ENCODE measurements around the gene CNBD2.
A peak's percentile ranks its signal among the peaks of the same experiment; 100 is the strongest.
"Not testable (repeated sequence)": the region's sequence is repeated elsewhere in the genome, so short reads cannot be mapped to it uniquely, and the experiment has no call there.

Gene CNBD2

DNA sequence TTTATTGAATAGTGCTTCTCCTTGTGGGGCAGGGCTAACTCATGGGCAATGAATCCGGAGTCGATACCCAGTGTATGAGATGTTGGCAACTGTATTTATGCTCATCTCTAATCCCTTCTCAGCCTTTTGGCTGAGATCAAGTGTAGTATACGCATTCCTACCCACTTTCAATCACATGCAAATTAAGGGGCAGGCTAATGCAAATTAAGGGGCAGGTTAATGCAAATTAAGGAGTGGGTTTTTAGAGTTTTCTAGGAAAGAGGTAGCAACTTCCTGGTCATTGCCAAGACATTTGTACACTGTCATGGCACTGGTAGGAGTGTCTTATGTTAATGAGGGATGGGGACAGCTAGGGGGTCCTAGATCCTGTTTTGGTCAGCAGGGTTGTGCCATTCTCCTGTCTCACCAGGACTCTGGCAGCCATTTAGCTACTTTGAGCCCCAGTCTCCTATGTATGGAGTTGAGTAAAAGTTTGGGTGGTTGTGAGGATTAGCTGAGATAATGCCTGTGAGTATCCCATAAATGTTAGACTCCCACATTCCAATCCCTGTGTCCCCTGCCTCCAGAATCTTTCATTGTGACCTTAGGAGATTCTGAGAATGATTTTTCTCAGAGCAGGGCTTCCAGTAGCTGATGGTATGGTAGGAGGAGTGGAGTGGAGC lies at the start of gene CNBD2:
Gene CNBD2, plus strand, starts transcription at position 612 of the 662 bp plus-strand sequence. CDS start 173 bp downstream, outside the sequence.
- DNase-seq (ENCODE audit: insufficient read length, low spot score) (no peak), FAIRE-seq (no peak)

DNA sequence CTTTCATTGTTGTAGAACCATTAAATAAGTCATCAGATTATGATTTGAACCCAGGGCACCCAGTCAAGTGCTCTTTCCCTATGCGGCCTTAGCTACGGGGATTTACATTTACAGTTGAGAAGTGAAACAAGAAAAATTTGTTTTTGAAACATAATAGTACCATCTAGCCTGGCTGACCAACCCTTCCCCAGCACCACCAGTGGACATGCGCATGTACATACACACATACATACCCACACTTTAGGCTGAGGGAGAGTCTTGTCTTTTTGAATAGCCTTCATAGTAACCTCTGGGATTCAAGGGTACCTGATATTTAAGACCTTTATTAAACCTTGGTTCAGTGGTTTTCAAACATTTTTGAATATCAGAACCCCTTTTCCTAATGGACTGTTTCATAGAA lies 47.9 kb upstream of the CNBD2 start:
- DNase-seq (ENCODE audit: insufficient read length, low spot score): no peak
- FAIRE-seq: no peak

DNA sequence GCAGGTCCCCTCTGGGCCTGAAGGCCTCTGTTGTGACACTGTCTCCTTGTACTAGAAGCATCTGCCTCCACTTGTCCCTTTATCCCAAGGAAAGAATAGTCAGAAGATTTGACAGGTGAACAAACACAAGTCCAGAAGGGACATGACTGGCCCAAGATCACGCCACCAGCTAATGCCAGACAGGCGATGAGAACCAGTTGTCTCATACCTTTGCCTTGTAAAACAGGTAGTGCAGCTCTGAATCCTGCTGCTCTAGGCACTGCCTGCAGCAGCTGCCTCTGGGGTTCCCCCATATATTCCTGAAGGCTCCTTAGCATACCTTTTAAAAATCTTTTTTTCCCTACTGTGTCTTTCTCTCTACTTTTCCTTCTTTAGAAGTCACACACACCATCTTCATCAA lies 39.1 kb upstream of the CNBD2 start:
- DNase-seq (ENCODE audit: insufficient read length, low spot score) (no peak), FAIRE-seq (no peak)

DNA sequence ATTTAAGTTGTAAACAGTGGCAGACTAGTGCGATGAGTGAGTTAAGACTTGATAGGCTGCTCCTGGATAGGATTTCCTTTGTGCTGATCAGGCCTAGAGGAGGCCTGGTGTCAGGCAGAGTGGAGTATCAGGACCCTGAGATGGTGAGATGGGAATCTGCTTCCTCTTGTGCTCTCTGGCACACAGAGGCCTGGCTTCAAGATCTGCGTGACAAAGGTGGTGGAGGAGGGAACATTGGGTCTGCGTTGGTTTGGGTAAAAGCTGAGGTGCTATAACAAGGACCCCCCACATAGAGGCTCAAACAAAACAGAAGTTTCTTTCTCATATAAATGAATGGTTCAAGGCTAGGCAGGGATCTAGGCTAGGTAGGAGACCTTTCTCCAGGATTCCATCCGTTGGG lies 34.3 kb upstream of the CNBD2 start:
- no peak for FAIRE-seq
- DNase-seq (ENCODE audit: insufficient read length, low spot score): no peak

DNA sequence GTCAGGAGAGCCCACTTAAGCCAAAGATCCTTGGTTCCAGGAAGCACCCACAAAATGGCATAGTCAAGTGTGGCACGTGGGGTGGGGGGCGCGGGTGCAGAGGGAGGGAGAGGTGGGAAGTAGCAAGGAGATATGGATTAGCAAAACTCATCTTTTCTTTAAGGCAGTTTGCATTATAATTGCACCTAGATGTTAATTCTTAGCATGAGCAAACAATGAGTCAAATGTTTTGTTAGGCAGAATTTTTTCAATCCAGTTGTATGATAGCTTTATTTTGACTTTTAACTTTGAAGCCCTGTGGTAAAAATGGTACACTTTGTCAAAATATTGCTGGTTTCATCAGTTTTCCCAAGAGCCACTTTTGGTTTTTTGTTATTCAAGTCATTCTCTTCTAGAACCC lies 29.1 kb upstream of the CNBD2 start:
- FAIRE-seq (no peak), DNase-seq (ENCODE audit: insufficient read length, low spot score) (no peak)

DNA sequence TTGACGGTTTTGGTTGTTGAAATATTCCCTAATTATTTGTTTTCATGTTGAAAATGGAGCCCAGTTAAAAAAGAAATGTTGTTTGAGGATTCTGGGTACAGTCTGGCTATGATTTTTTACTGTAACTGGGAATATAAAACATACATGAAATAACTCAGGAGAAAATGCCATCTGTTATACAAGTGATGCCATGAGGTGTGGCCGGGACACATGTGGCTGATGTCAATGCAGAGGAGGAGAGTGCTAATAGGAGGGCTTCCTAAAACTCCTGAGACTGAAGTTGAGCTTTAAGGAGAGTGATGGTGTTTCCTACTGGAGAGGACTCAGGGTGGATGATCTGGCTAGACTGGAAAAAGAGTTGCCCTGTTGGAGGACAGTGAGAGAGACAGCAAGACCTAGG lies 26.8 kb upstream of the CNBD2 start:
- FAIRE-seq: no peak

DNA sequence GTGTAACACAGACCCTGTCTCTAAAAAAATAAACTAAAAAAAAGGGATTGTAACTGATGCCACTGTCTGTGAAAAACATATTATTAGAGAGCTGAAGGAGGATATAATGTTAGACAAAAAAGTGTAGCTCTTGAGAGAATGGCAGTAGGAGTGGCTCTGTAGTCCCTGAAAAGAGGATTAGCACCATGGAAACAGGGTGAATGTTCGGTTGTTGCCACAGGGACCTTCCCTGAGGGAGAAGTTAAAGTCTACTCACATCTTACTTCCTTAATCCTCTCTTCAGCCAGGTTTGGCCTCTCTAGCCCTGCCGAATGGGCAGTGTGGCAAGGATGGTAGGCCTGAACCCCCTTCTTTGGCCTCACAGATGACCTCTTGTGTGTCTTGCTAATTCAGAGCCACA lies 26.1 kb upstream of the CNBD2 start:
- no peak for DNase-seq (ENCODE audit: insufficient read length, low spot score)
- FAIRE-seq: no peak

More for the DNA sequence above, 26.8 kb upstream of the CNBD2 start:
- no peak for DNase-seq (ENCODE audit: insufficient read length, low spot score)

DNA sequence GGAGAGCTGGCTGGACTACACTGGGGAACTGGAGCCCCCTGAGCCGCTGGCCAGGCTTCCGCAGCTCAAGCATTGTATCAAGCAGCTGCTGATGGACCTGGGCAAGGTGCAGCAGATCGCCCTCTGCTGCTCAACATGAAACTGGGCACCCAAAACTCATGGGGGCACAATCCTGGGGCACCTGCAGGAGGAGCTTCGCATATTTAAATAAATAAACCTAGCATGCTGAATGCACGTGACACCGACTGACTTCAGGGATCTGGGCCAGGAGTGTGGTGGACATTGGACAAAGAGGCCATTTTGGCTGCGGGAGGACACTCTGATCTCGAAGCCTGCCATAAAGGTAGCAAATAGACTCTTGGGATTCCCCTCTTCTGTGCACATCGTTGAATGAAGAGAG lies 20.9 kb upstream of the CNBD2 start:
- peak; percentile 44 for DNase-seq (ENCODE audit: insufficient read length, low spot score)
- peak; percentile 55 for FAIRE-seq

DNA sequence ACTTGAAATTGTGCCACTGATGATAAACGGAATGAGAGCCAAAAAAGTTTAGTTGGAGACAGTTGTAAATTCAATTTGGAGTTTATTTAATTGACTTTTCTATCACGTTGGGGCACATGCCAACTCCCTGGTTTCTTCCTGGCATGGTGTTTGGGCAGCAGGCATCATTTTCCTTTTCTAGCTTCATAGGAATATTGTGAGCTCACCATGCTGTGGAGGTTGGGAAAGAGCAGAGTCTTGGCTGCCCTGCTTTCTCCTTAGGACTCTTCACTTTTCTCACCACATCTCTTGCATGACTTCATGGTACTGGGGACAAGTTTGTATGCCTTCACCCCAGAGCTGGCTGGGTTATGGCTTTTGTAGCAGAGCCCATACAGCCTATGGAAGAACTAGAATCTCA lies 20.5 kb upstream of the CNBD2 start:
- DNase-seq (ENCODE audit: insufficient read length, low spot score) (no peak), FAIRE-seq (no peak)

DNA sequence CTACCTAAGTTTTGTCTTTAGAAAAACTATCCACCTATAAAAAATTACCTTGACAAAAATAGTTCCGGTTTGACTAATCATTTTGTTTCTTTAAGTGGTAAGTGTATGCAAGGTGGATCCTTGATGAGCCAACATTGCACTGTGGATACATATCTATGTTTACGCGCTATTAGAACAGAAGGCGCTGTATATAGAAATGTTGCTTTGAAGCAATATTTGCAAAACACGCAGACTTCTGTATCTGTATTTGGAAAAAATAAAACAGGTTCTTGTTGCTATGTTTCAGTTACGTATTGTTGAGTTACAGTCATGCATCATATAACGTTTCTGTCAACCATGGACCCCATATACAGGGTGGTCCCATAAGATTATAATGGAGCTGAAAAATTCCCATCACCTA lies 18.3 kb upstream of the CNBD2 start:
- FAIRE-seq (no peak), DNase-seq (ENCODE audit: insufficient read length, low spot score) (no peak)

DNA sequence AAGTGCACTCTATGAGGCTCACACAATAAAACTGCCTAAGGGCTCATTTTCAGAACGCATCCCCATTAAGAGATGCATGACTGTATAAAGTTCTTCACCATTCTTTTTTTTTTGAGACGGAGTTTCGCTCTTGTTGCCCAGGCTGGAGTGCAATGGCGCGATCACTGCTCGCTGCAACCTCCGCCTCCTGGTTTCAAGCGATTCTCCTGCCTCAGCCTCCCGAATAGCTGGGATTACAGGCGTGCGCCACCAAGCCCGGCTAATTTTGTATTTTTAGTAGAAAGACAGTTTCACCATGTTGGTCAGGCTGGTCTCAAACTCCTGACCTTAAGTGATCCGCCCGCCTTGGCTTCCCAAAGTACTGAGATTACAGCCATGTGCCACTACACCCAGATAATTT lies 16.3 kb upstream of the CNBD2 start:
- not testable (repeated sequence) for DNase-seq (ENCODE audit: insufficient read length, low spot score); FAIRE-seq

DNA sequence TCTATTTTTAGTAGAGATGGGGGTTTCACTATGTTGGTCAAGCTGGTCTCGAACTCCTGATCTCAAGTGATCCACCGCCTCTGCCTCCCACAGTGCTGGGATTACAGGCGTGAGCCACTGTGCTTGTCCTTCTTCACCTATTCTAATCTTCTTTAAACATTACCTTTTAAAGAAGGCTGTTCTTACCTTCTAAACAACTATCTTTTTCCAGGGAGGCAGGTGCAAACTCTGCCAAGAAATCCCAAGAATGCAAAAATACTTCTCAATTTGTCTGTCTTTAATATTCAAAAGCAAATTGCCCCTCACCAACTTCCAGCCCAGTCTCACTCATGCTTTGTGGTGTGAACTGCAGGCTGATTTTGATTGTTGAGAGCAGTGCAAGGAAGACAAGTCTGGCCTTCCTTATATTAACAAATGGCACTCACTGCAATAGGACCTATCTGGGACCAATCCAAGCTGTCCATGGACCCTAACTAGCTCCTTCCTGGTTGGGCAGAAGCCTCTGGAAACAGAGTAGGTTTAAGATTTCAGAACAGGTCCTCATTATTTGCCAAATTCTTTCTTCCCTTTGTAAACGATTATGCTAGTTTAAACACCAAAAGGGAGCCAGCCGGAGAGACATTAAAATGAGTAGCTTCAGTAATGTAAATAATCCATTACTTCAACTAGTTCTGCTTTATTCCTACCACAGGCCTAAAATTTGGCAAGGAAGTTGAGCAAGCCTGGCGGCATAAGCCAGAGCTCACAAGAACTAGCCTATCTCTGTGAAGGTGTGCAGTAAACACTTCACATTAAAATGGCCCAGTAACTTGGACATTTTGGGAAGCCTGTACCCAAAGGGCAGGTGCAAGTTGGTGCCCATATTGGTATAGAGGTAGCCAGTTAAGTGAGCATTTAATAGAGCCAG lies 15.7 kb upstream of the CNBD2 start:
- FAIRE-seq (no peak), DNase-seq (ENCODE audit: insufficient read length, low spot score) (no peak)

DNA sequence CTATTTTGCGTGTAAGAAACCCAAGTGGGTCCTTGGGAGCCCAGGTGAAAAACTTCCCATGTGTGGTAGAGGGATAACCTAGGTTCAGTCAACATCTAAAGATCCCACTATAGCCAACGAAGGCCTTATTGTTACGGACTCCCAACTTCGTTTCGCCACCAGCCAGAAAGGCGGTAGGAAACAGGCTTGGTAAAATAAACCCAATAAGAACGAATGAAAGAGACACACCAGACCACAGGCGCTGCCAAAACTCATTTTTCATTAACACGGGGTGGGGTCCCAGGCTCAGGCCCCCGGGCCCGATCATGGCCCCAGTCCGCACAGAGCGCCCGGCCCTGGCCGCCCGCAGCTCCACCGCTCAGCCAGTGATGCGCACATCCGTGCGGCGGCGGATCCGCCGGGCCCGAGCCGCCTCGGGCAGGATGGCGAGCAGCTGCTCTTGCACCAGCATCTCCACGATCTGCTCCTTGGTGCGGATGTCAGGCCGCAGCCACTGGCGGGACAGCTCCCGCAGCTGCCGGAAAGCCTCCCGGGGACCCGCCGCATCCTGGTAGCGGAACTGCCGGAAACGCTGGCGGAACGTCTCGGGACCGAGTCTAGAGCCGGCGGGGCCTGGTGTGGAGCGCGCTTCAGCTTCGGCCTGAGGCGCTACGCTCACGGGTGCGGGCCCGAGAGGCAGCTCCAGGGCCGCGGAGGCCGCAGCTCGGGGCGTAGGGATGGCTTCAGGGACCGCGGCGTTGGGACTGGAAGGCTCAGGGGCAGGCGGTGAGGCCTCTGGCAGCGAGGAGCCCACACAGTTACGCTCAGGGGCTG lies 14.8 kb upstream of the CNBD2 start:
- FAIRE-seq (no peak), DNase-seq (ENCODE audit: insufficient read length, low spot score) (peak; percentile 24)

DNA sequence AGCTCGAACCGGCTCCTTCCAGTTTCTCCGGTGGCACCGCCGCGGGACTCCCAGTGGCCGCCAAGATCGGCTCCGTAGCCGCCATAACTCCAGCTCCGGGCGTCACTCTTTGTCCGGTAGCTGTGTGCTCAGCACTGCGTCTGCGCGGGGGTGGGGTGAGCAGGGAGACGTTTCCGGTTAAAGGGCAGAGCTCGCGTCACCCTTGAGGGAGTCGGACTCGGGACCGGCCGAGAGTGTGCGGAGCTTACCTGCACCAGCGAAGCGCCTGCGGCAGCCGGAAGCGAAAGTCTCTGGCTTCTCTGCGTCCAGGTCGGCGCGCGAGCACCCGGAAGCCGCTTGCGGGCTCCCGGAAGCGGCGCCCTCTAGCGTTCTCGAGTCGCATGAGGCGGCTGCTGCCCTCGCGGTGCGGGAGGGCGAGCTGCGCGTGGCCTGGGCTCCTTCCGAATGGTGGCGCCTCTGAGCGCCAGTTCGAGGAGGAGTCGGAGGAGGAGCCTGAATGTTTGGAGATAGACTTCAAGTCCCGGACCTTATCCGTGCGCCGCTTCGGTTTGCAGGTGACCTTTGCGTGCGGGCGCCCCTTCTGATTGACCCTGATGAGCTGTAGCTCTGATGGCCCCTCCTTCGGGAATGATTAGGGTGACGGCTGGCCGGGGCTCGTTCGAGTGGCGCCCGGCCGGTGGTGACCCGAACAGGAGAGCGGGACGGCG lies 14.0 kb upstream of the CNBD2 start, which contains the start of gene SCAND1:
Gene SCAND1, minus strand, starts transcription at position 303 of the 707 bp plus-strand sequence. Its CDS starts 218 bp downstream, at position 85.
- FAIRE-seq (peak; percentile 89), DNase-seq (ENCODE audit: insufficient read length, low spot score) (peak; percentile 98)

DNA sequence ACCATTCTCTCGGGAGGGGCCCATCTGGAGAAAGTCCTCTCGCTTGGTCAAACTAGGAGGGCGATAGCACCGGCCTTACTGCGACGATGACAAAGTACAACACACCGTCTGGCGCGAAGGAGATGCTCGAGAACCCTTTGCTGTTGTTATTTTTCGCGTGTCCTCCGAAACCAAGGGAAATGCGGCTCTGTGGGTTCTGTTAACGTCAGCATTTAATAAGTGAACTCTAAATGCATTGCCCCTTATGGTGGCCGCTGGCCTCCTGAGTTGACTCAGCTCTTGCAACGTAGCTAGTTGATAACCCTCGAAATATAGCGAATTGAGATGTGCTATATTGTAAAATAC lies 13.5 kb upstream of the CNBD2 start:
- DNase-seq (ENCODE audit: insufficient read length, low spot score) (no peak), FAIRE-seq (no peak)

DNA sequence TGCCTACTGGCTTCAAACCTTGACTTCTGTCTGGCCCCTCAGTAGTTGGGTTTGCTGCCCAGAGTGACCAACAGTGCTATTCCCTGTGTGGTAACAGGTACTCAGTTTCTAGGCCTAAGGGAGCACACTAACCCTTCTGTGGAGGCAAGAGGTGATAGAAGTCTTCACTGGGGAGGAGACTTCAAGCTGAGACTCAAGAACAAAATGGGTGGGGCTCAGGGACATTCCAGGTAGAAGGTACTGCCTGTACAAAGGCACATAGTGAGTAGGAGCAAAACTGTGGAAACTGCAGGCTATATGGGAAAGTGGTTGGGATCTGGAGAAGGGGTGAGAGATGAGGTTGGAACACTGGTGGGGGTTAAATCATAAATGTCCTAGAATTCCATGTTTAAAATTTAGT lies 11.8 kb upstream of the CNBD2 start:
- no peak for FAIRE-seq
- no peak for DNase-seq (ENCODE audit: insufficient read length, low spot score)

DNA sequence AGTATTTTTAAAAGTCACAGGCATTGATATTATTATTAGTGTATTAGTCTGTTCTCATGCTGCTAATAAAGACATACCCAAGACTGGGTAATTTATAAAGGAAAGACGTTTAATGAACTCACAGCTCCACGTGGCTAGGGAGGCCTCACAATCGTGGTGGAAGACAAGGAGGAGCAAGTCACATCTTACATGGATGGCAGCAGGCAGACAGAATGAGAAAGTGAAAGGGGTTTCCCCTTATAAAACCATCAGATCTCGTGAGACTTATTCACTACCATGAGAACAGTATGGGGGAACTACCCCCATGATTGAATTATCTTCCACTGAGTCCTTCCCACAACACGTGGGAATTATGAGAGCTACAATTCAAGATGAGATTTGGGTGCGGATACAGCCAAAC lies 9.1 kb upstream of the CNBD2 start:
- DNase-seq (ENCODE audit: insufficient read length, low spot score); FAIRE-seq: not testable (repeated sequence)

DNA sequence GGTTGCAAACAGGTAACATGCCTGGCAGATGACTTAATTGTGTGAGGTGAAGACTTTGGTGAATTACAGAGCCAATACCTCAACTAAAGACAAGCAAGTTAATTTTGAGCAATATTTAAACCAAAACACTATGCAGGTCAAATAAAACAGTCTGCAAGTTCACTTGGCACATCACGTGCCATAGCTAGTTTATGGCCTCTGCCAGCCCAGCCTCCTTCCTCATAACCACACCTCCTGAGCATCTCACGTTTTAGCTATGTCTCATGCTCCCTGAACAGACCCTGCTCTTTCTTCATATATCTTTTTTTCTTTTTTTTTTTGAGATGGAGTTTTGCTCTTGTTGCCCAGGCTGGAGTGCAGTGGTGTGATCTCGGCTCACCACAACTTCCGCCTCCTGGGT lies 4.5 kb upstream of the CNBD2 start:
- FAIRE-seq: no peak
- DNase-seq (ENCODE audit: insufficient read length, low spot score): no peak

DNA sequence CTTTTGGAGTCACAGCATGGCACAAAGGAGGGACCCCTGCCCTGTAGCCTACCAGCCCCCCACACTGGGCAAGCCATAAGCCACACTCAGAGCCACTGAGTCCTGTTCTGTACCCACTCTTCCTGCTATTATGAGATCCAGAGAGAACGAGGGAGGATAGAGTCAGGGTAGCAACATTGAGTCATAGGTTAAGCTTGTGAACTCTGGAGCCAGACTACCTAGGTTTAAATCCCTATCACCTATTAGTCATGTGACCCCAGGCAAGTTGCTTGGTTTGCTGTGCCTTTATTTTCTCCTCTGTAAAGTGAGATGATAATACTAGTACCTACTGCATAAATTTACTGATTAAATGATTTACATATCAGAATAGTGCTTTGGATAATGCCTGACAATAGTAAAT lies 540 bp downstream of the CNBD2 start:
- no peak for DNase-seq (ENCODE audit: insufficient read length, low spot score)
- FAIRE-seq: no peak

DNA sequence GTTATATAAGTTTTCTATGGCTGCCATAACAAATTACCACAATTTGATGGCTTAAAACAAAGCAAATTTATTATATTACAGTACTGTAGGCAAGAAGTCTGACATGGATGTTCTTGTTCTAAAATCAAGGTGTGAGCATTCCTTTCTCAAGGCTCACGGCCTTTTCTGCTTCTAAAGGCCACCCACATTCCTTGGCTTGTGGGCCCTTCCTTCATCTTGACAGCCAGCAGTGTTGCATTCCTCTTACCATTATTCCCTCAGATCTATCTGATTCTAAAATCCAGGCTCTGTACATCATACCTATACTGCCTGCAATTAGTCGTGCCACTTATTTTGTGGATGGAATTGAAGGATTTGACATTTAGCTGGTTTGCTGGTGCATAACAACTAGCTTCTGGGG lies 3.6 kb downstream of the CNBD2 start:
- no peak for FAIRE-seq
- DNase-seq (ENCODE audit: insufficient read length, low spot score): no peak

DNA sequence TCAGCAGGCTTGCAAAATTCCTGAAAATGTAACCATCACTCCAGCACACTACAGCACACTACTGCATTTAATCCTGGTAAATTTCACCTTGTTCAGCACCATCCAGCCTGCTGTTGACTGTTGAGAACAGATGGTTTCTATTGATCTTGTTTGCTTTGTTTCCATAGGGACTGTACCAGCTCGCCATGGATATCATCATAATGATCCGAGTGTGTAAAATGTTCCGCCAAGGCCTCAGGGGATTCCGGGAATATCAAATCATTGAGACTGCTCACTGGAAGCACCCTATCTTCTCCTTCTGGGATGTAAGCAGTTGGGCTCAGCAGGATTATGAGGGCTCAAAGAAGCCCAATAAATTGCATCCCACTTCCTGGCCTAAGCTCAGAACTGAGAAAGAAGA lies 4.1 kb downstream of the CNBD2 start:
- no peak for DNase-seq (ENCODE audit: insufficient read length, low spot score)
- no peak for FAIRE-seq
